GM10248 (cell line): ENCODE measurements around the gene RSBN1L.
A peak's percentile ranks its signal among the peaks of the same experiment; 100 is the strongest.

Source experiments
- CTCF ChIA-PET: fragments of 300-600 bp; sonication (Branson Sonifier 250); formaldehyde crosslinking; extraction: SDS; loops from one replicate; lab custom pipeline; 2021; ENCODE audit warnings: antibody characterized with exemption; lab: Yijun Ruan, JAX
- POLR2A ChIA-PET: fragments of 350-650 bp; sonication (Branson Sonifier 250); formaldehyde crosslinking; extraction: SDS; loops from one replicate; lab custom pipeline; 2020; ENCODE audit warnings: antibody characterized with exemption; lab: Yijun Ruan, JAX
- DNase-seq: peaks from one replicate; pipeline ENCODE4 v3.0.0; 2012; ENCODE audit errors: extremely low spot score
- CTCF ChIP-seq: IDR thresholded peaks from 2 replicates; pipeline ENCODE4 v1.5.1; 2012; ENCODE audit warnings: mild to moderate bottlenecking, low read depth; ENCODE audit errors: extremely low read depth, missing control alignments, control extremely low read depth

The RSBN1L gene

GRCh38 chr7:77752016-77752415, 55.8 kb downstream of the RSBN1L start:
- DNase-seq, result no peak
- CTCF ChIA-PET, result interaction anchor here (2.6 kb wide), 1 partner anchor 100 kb away, joined by 7 read pairs; no protein-coding TSS in a partner anchor
- POLR2A ChIA-PET, result no interaction called here
- TF ChIP-seq CTCF, result no peak

- DNase-seq, result no peak
- TF ChIP-seq CTCF, result no peak
- ChIA-PET POLR2A (no interaction called here), CTCF (interaction anchor here (1.0 to 2.6 kb wide), 3 partner anchors 56 to 101 kb away, joined by 3 to 7 read pairs (median 3); no protein-coding TSS in a partner anchor)
Measured at GRCh38 chr7:77753173-77753572, 56.9 kb downstream of the RSBN1L start.

GRCh38 chr7:77757589-77757988, 61.3 kb downstream of the RSBN1L start:
- DNase-seq, result peak; percentile 41
- POLR2A ChIA-PET, result no interaction called here
- no peak for TF ChIP-seq CTCF
- CTCF ChIA-PET, result interaction anchor here (0.7 to 3.5 kb wide), 12 partner anchors 10 to 206 kb away, joined by 3 to 31 read pairs (median 3); no protein-coding TSS in a partner anchor

- CTCF ChIA-PET, result interaction anchor here (0.6 to 3.6 kb wide), 32 partner anchors 10 to 217 kb away, joined by 3 to 43 read pairs (median 4); partner anchors contain the start of gene RSBN1L
- POLR2A ChIA-PET, result no interaction called here
Measured at GRCh38 chr7:77759294-77759889, 63.1 kb downstream of the RSBN1L start.

GRCh38 chr7:77760809-77761453, 64.7 kb downstream of the RSBN1L start:
- TF ChIP-seq CTCF, result no peak
- no peak for DNase-seq
- POLR2A ChIA-PET, result no interaction called here
- CTCF ChIA-PET, result interaction anchor here (1.0 to 3.6 kb wide), 11 partner anchors 9 to 110 kb away, joined by 3 to 43 read pairs (median 8); no protein-coding TSS in a partner anchor

More at GRCh38 chr7:77759294-77759889, 63.1 kb downstream of the RSBN1L start:
- peak; percentile 78 for TF ChIP-seq CTCF
- DNase-seq, result peak; percentile 34

GRCh38 chr7:77765481-77765880, 69.2 kb downstream of the RSBN1L start:
- no peak for TF ChIP-seq CTCF
- ChIA-PET POLR2A (no interaction called here), CTCF (interaction anchor here (3.9 kb wide), 1 partner anchor 114 kb away, joined by 25 read pairs; no protein-coding TSS in a partner anchor)
- no peak for DNase-seq
